G401.6 (cell line): ENCODE results near the gene SPANXD.
"Not testable (repeated sequence)": the region's sequence is repeated elsewhere in the genome, so short reads cannot be mapped to it uniquely, and the experiment has no call there.

Experiments used
- FAIRE-seq: peaks from 2 replicates; lab custom pipeline; 2012; peaks lifted over from hg19 to GRCh38; lab: Jason Lieb, UNC

SPANXD gene, protein sequence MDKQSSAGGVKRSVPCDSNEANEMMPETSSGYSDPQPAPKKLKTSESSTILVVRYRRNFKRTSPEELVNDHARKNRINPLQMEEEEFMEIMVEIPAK

GRCh38 chrX:141698639-141699038 is at the start of gene SPANXD:
TSS of gene SPANXD (minus strand) at chrX:141698739. CDS start at chrX:141698405, 334 bp downstream.
- not testable (repeated sequence) for FAIRE-seq

- no peak for FAIRE-seq
Observed at GRCh38 chrX:141742666-141743065, 44.1 kb upstream of the SPANXD start.

DNA sequence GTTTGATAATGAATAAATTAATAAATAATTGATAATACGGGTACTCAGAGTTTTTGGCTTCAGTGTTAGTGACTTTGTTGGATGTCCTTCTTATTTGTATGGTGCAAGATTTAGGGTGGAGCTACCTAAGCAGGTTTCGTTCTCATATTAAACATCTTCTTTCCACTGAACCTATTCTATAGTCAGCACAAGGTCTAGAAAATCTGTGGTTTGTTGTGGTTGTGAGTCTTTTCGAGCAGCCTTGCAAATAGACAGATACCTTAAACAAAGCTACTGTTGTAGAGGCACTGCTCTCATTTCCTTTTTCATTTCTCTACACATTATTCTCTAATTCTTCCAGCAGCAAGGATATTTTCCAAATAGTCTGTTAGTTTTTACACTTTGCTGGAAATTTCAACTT is 38.1 kb upstream of the SPANXD start:
- no peak for FAIRE-seq

GRCh38 chrX:141733371-141733770 is 34.8 kb upstream of the SPANXD start:
- FAIRE-seq = no peak

- FAIRE-seq = no peak
Observed at GRCh38 chrX:141732031-141732430, 33.5 kb upstream of the SPANXD start.

GRCh38 chrX:141724186-141724585 is 25.6 kb upstream of the SPANXD start:
- FAIRE-seq = no peak

DNA sequence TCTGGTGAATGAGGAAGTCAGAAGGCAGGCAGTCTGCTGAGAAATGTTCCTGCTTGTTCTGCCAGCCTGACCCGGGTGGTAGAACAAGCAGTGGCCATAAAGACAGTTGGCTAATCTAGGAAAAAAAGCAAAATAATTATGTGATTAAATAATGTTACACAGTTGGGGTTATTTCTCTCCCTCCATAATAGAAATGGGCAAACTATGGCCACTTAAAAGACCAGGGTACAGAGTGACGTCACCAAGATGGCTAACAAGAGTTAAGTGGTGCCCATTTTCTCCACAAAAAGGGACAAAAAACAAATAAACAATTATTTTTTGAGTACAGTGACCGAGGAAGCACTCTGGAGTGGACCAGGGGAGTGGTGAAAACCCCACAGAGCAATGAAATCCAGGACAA is 16.1 kb upstream of the SPANXD start:
- no peak for FAIRE-seq

DNA sequence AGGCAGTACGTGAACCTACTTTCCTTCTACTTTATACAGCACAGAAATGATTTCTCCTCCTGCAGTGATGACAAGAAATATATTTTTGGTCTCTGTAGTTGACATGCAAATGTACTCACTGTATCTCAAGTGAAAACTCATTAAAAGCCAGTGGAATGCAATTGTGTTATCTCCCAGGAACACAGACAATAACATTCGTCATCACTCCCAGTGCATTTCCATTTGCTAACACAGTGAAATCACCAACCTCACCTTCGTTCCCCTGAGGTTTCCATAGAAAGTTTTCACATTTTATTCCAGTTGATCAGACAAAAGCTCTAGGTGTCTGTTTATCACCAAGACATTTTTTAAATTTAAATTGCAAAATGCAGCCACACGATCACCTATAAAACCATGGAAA is 2.5 kb upstream of the SPANXD start:
- no peak for FAIRE-seq

- FAIRE-seq = no peak
Observed at GRCh38 chrX:141673946-141674345, 24.6 kb downstream of the SPANXD start.

GRCh38 chrX:141669689-141670088 is 28.9 kb downstream of the SPANXD start:
- FAIRE-seq = no peak

DNA sequence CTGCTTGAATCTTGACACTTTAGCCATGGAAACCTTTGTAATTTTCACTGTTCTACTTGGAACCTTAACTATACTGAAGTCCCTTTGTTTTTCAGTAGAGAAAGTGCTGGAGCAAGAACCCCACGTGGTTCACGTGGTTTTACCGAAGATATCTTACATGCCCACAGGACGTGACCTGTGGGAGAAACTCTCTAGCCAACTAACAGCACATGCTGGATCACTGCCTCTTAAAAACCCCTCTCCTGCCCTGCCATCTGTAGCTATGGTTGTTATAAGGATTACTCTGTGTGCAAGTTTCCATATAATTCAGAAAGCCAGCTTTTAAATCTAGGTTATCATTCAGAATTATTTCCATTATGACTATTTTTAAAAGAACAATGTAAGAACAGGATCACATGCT is 30.2 kb downstream of the SPANXD start:
- no peak for FAIRE-seq

GRCh38 chrX:141662781-141663180 is 35.8 kb downstream of the SPANXD start:
- no peak for FAIRE-seq

- no peak for FAIRE-seq
Observed at GRCh38 chrX:141652286-141652685, 46.3 kb downstream of the SPANXD start.
